22Rv1 (cell line): ENCODE measurements around the gene EDDM13.

Experiments
- ZFX ChIP-seq: fragments of 450-650 bp; IDR thresholded peaks from 2 replicates; pipeline ENCODE4 v1.6.1; 2017; ENCODE audit warnings: antibody characterized with exemption, borderline replicate concordance
- TF ChIP-seq, protein P1 (sequence below): fragments of 450-650 bp; IDR thresholded peaks from 2 replicates; pipeline ENCODE4 v1.5.1; 2017; ENCODE audit warnings: mild to moderate bottlenecking

- TF ChIP-seq, protein P1, sequence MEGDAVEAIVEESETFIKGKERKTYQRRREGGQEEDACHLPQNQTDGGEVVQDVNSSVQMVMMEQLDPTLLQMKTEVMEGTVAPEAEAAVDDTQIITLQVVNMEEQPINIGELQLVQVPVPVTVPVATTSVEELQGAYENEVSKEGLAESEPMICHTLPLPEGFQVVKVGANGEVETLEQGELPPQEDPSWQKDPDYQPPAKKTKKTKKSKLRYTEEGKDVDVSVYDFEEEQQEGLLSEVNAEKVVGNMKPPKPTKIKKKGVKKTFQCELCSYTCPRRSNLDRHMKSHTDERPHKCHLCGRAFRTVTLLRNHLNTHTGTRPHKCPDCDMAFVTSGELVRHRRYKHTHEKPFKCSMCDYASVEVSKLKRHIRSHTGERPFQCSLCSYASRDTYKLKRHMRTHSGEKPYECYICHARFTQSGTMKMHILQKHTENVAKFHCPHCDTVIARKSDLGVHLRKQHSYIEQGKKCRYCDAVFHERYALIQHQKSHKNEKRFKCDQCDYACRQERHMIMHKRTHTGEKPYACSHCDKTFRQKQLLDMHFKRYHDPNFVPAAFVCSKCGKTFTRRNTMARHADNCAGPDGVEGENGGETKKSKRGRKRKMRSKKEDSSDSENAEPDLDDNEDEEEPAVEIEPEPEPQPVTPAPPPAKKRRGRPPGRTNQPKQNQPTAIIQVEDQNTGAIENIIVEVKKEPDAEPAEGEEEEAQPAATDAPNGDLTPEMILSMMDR, result no peak
- TF ChIP-seq ZFX, result no peak
These were observed 12.2 kb downstream of the EDDM13 start for GRCh38 chr19:56284746-56285145.
